SU-DHL-6 (cell line): ENCODE measurements around the gene MGAT4C.

Experiments
- EZH2phosphoT487 ChIP-seq: fragments of 200-600 bp; sonication (generic), shearing (Covaris generic); conservative IDR thresholded peaks from 2 replicates; pipeline ENCODE4 v1.6.1; 2018; ENCODE audit warnings: mild to moderate bottlenecking, antibody characterized with exemption, low read length, moderate library complexity, mixed read lengths
- TF ChIP-seq, protein P1 (sequence below): fragments of 200-600 bp; sonication (generic); IDR thresholded peaks from one replicate; pipeline ENCODE4 v1.5.1; 2017; ENCODE audit warnings: antibody characterized with exemption, mild to moderate bottlenecking, low read length, moderate library complexity; ENCODE audit not compliant: insufficient read depth, poor library complexity, severe bottlenecking

DNA sequence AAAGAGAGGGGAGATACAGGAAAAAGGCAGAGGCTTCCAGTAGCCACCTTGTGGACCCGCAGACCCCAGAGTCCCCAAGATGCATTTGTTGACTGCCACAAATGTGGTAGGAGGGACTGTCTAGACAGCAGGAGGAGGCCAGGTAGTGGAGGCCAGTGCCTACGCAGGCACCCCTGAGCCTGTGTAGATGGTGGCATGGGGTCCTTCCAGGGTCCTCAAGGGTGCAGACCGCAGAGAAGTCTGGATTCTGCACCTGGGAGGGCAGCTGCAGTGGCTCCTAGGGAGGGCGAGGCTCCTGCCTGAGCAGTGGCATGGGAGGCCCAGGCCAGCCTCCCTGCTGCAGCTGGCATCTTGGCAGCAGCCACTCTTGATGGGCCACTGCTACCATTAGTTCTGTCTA is 262.4 kb downstream of the MGAT4C start:
- TF ChIP-seq, protein P1, sequence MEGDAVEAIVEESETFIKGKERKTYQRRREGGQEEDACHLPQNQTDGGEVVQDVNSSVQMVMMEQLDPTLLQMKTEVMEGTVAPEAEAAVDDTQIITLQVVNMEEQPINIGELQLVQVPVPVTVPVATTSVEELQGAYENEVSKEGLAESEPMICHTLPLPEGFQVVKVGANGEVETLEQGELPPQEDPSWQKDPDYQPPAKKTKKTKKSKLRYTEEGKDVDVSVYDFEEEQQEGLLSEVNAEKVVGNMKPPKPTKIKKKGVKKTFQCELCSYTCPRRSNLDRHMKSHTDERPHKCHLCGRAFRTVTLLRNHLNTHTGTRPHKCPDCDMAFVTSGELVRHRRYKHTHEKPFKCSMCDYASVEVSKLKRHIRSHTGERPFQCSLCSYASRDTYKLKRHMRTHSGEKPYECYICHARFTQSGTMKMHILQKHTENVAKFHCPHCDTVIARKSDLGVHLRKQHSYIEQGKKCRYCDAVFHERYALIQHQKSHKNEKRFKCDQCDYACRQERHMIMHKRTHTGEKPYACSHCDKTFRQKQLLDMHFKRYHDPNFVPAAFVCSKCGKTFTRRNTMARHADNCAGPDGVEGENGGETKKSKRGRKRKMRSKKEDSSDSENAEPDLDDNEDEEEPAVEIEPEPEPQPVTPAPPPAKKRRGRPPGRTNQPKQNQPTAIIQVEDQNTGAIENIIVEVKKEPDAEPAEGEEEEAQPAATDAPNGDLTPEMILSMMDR = no peak
- no peak for TF ChIP-seq EZH2phosphoT487
